Omental fat pad (tissue), 4 donors: ENCODE measurements around the gene C1orf105. TPM values are rescaled to one million over a fixed set of nuclear protein-coding genes. Genes with fewer than 3 reads are reported as not detected.
A peak's percentile ranks its signal among the peaks of the same experiment; 100 is the strongest.

Experiments
- ATAC-seq: fragments of 150-250 bp; one replicate; pipeline ENCODE4 v1.9.1; 2016; ENCODE audit warnings: mild to moderate bottlenecking, moderate library complexity; ENCODE audit not compliant: low FRiP score
- DNase-seq: peaks from one replicate; pipeline ENCODE4 v3.0.0-alpha.2; 2019; ENCODE audit warnings: low spot score
- CTCF ChIP-seq, 3 donors: fragments of 450-650 bp; IDR thresholded peaks; one replicate each; pipeline ENCODE4 v1.5.1; 2016 to 2017; ENCODE audit warnings: antibody characterized with exemption in 3 of 3, mild to moderate bottlenecking in 3 of 3, moderate library complexity in 2 of 3
- total RNA-seq, 4 donors: library from RNA; depleted of rRNA; stranded (reverse); fragments of >200 nt; gene quantifications; one replicate each; pipeline ENCODE4 v1.1.0, GENCODE V29; 2016

C1orf105 gene
- total RNA-seq, 4 donors from 2014 or later = not detected

DNA sequence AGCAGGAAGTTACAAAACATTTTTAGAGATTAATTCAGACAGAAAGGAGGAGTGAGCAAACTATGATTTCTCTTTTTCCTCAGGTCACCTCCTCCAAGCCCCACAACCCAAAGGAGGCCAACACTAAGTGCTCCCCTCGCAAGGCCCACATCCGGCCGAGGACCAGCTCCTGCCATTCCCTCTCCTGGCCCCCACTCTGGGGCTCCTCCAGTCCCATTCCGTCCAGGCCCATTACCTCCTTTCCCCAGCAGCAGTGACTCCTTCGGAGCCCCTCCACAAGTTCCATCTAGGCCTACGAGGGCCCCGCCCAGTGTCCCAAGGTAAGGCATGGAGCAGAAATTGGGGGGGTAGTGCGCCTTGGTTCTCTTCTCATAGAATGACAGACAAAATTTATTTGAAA, 32.0 kb upstream of the C1orf105 start:
- DNase-seq = no peak
- TF ChIP-seq CTCF (IDR thresholded peaks at IDR 0.05) = no peak
- no peak for ATAC-seq

- ATAC-seq (no peak), DNase-seq (no peak)
- TF ChIP-seq CTCF (IDR thresholded peaks at IDR 0.05) = no peak
Observed at GRCh38 chr1:172390301-172390682, 30.2 kb upstream of the C1orf105 start.

DNA sequence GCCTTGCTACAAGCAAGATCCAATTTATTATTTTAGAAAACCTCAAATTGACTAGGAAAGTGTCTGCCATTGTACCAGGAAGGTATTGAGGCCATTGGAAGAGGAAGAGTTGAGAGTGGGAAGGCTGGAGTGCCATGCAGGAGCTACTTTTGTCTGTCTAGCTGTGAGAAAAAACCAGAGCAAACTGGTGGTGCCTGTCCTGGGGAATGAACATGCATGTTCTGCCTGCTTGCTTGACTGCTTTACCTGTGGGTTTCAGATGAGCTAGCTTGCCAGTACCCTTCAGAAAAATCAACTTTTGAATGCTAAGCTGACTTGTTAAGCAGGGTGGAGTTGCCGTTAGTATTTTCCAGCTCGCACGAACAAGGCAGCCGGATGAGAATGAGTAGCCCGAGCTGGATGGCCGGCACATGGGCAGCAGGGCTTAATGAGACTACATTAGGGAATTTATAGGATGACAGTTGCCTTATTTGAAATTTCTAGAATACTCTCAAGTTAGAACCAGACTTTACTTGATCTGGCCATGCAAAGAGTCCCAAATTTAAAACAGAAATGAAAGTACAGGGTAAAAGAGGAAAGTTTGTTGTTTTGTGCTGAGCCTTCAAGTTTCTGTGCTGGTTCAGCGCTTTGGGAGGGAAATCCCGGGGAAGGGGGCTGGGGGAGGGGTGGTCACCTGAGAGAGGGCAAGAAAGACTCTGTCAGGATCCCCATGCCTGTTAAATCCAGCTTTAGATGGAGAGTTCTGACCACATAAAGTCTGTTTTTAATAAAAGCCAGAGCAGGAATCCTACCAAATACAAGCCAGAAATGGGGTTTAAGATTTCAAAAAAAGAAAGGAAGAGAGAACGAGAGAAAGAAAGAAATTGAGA, 29.6 kb upstream of the C1orf105 start:
- no peak for ATAC-seq
- DNase-seq = peak; percentile 25
- TF ChIP-seq CTCF (IDR thresholded peaks at IDR 0.05) = no peak

DNA sequence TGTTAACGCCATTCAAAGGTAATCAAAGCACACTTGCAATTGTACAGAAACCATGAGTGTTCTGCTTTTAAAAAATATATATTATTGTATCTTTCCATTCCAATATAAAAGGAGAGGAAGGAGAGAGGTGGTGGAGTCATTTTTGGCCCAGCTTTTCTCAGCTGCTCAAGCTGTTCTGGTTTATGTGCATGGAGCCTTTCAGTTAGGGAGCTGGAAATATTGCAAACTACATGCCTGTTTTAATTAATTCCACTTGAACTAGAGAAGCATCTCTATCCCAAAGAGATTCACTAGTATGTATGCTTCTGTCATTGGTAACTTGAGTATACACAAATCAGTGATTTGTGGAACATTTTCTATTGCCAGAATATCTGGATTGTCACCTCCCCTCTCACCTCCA, 28.5 kb upstream of the C1orf105 start:
- TF ChIP-seq CTCF (IDR thresholded peaks at IDR 0.05) = no peak
- DNase-seq = no peak
- ATAC-seq = no peak

- no peak for TF ChIP-seq CTCF (IDR thresholded peaks at IDR 0.05)
- DNase-seq (no peak), ATAC-seq (no peak)
Observed at GRCh38 chr1:172393354-172393753, 27.1 kb upstream of the C1orf105 start.

DNA sequence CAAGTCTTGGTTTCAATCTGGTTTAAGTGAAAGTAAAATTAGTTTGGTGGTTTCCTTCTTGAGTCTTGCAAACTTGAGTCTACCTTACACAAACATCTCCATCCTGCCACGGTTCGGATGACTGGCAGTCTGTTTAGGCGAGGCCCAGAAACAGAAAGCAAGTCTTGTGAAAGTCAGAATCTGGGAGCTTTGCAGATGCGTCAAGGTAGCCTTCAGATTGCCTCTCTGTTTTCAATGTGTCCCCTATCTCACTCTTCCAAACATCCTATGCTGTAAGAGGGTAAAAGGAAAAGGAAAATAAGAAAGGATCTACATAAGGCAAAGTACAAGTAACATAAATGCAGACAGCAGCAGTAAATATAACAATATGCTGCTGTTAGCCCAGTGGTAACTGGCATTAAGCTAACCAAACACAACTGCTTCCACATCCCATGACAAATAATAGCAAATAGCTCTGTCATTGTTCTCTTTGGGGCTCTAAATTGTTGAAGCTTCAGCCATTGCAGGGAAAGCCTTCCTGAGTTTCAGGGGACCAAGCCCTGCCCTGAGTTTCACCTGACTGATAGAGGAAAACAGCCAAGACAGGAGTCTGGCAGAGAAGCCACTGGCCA, 26.2 kb upstream of the C1orf105 start:
- ATAC-seq (no peak), DNase-seq (no peak)
- TF ChIP-seq CTCF (IDR thresholded peaks at IDR 0.05) = no peak

DNA sequence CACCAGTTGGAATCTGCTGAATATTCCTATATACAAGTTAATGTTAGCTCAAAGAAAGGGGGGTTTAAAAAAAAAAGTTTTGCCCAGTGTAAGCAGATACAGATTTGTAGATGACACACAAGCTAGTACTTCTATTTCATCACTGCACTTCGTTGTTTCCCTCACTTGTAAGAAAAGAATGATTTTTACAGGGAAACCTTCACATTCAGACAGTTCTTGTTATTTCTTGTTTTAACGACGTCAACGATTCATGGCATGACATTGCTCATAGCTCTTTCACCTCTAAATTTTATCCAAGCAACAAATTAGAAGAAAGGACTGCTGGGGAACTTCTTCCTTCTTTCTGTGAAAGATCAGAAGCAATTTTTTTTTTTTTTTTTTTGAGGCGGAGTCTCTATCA, 25.7 kb upstream of the C1orf105 start:
- TF ChIP-seq CTCF (IDR thresholded peaks at IDR 0.05) = no peak
- ATAC-seq (no peak), DNase-seq (no peak)
